GM19099 (cell line): Measurements from ENCODE around the gene GMDS.

Experiments
- POLR2A ChIP-seq: IDR thresholded peaks from 3 replicates; pipeline ENCODE4 v1.6.1; 2011; ENCODE audit warnings: low read depth; ENCODE audit not compliant: insufficient read length; ENCODE audit errors: extremely low read depth

Gene GMDS

GRCh38 chr6:2249126-2249525, 3.7 kb upstream of the GMDS start:
- TF ChIP-seq POLR2A, result no peak

DNA sequence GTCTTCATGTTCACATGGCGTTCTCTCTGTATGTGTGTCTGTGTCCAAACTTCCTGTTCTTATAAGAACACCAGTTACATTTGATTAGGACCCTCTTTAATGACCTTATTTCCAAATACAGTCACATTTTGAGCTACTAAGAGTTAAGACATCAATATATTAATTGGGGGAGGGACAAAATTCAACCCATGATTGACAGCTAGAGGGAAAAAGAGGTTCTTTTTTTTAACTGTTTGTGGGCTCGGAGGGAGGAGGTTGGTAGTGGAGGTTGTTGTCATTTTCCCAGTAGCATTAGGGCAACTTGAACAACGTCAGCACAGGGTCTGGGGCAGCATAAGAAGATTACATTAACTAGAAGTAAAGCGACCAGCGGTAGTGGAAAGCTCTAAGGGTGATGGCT, 2.3 kb upstream of the GMDS start:
- no peak for TF ChIP-seq POLR2A

DNA sequence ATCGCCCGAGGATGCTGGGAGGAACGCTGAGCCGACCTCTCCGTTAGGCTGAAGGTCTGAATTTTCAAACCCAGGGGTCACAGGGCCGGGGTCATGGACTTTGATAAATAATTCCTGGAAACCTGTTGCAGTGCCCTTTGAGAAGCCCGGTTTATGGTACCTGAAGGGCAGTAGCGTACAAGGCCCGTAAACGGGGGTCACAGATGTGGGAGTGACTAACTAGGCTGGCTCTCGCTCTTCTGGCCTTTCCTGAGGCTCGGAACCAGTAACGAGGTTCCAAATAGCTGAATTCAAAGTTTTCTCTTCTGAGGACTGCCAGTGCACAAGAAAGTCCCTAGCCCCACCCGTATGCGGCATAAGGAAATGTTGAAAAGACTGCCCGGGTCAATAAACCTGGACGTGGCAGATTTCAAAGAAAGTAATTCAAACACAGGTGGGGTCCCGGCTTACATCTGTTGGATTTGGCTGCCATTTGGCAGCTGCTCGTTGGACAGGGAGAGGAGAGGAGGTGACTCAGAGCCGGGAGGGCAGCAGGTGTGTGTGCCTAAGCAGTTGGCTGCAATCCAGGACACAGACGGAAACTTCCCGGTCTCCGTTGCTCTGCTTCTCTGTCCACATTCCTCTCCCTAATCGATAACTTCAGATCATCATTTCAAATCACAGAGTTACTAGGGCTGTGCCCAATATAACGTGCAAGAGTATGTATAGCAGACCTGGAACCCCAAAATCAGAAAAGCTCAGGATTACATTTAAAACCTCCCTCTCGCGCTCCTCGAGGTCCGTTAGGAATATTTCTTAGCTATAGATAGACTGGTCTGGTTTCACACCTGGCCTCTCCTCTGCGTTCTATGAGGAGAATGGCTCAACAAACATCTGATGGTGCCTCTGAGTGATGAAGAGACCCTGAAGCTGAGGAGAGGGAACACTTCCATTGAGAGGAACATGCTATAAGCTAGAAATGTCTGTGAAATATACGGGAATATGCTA, 765 bp upstream of the GMDS start:
- TF ChIP-seq POLR2A, result no peak

DNA sequence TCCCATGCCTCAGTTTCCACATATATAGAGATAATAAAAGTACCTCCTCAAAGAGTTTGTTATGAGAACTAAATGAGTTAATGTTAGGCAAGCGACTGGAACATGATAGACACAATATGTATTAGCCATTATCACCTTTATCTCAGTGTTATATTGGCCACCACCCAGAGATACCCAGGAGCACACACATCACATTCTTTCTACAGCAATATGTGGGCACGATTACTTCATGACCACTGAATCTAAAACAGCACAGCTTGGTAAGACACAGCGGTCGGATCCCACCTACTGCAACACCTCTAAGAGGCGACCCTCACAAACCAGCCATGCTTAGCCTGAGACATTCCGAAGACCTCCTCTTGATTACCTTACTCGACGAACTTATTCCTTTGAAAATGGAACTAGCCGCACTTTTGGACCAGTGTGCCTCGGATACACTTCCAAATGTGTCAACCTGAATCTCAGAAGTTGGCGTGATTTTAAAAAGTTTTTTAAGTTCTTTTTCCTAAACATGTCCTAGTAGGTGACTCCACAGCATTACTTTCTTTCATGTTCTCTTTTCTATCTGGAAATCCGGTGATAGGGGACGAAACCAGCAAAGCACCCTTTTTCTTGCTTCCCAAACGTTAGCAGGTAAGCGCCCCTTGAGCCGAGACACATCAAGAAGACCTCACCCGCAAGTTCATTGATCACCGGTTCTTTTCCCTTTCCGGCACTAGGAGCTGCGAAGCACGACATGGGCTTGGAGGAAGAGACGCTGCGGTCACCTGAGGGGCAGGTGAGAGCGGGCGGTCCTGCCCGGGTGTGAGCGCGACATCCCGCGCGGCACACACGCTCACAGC, 923 bp downstream of the GMDS start:
- no peak for TF ChIP-seq POLR2A

GRCh38 chr6:2242311-2242710, 3.1 kb downstream of the GMDS start:
- no peak for TF ChIP-seq POLR2A

DNA sequence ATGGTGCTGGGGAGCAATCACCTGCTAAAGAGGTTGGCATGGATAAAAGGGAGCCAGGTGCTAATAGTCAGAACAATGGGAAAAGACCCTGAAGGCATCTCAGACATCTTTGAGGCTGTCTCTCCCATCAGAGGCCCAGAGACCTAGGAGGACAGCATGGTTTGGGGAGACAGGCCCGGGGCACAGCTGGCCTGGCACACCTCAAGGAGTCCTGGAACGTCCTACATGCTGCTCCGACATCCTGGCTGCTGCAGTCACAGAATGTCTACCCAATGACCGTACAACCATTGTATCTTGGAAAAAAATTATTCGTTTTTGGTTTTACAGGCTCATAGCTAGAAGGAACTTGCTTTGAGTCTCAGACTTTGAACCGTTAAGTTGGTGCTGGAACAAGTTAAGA, 4.4 kb downstream of the GMDS start:
- TF ChIP-seq POLR2A, result no peak

DNA sequence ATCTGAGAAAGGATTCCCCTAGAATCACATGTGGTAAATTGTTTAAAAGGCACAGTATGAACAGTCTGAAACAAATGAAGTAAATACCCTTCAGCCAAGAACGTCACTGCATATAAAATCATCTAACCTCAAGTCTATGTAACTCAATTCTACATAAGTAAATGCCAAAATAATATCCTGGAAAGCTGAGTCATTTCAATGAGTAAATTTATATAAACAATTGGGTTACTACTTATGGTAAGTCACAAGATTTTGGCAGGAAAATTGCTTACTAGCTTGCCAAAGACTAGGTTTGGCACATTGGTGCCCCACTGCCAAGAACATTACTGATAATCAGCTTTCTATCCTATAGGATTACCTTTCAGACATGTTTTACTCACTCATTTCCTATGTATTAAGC, 8.4 kb downstream of the GMDS start:
- no peak for TF ChIP-seq POLR2A

GRCh38 chr6:2235777-2236495, 9.5 kb downstream of the GMDS start:
- TF ChIP-seq POLR2A, result no peak

GRCh38 chr6:2232445-2232844, 13.0 kb downstream of the GMDS start:
- no peak for TF ChIP-seq POLR2A

DNA sequence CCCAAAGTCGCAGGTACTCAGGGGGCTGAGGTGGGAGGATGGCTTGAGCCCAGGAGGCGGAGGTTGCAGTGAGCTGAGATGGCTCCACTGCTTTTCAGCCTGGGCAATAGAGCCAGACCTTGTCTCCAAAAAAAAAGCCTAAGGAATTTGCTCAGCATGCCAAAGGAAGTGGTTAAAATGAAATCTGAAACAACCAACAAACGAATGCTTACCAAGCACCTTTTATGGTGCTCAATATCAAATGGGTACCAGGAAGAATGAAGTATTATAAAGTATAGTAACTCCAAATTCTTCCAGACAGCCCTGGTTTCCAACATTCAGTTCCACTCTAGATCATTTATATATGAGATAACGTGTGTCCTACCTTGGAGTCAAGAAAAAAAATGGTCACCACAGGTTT, 14.0 kb downstream of the GMDS start:
- no peak for TF ChIP-seq POLR2A

DNA sequence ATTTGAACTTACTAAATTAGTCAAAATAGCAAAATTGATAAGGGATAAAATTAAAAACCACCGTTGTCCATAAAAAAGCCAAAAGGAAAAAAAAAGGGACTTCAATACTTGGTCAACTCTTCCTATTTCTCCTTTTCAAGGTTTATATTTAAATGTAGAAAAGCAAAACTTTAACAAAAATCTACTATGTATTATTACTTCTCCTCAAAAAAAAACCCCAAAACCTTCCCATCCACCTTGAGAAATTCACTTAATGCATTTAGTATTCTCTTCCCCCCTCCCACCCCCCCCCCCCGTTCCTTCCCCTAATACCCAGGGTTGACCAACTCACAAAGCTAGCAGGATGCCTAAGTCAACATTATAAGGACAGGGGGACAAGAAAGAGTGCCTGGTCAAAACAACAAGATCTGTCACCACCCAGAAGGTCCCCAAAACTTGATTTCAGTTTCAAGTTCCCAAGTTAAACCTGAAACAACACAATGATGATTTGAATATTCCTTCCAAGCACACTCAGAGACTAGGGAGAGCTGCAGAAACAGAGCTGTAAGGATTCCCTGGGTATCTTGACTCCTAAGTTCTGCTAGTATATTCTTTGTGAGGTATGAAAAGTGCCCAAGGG, 14.6 kb downstream of the GMDS start:
- no peak for TF ChIP-seq POLR2A

DNA sequence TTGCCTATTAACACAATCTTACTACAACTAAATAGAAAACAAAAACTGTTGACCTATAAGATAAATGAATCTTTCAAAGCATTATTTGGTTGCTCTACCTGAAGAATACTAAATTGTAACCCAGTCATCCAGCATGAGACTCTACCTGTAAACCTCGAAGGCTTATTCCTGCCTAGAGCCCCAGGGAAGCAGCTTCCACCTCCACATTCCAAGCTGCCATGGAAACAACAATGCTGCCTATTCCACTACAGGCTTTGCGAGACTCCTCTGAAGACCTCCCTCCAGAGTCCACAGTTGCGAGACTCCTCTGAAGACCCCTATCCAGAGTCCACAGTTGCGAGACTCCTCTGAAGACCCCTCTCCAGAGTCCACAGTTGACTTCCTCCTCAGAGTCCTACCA, 15.7 kb downstream of the GMDS start:
- TF ChIP-seq POLR2A, result no peak

DNA sequence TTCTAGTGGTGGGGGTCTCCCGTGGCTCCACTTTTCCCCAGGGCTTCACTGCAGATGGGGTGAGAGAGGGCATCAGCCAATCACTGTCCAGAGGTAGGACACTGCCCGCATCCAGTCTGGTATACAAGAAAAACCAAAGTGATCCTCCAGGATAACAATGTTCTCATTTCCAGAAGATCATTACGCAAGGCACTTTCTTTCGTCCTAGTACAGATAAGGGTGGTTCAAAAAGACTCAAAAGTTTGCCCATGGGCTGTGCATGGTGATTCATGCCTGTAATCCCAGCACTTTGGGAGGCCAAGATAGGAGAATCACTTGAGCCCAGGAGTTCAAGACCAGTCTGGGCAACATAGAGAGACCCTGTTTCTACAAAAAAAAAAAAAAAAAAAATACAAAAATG, 16.4 kb downstream of the GMDS start:
- no peak for TF ChIP-seq POLR2A

- TF ChIP-seq POLR2A, result no peak
These were observed 17.0 kb downstream of the GMDS start for GRCh38 chr6:2228392-2228791.

- no peak for TF ChIP-seq POLR2A
These were observed 18.6 kb downstream of the GMDS start for GRCh38 chr6:2226775-2227174.
